NB4 (cell line): Measurements from ENCODE around the gene NAMPT.
"Not testable (repeated sequence)": the region's sequence is repeated elsewhere in the genome, so short reads cannot be mapped to it uniquely, and the experiment has no call there.

Experiments
- DNase-seq: peaks from one replicate; pipeline ENCODE4 v3.0.0; 2010; ENCODE audit warnings: low read depth
- H3K4me3 ChIP-seq: one replicate; pipeline ENCODE4 v1.5.1; 2011; ENCODE audit warnings: mild to moderate bottlenecking, low read depth, low read length, moderate library complexity
- CTCF ChIP-seq: IDR thresholded peaks from one replicate; pipeline ENCODE4 v1.5.1; 2012; ENCODE audit warnings: low read depth, low read length
- MAX ChIP-seq: IDR thresholded peaks from 2 replicates; pipeline ENCODE4 v1.6.1; 2011; ENCODE audit warnings: low read depth, low read length
- MYC ChIP-seq: IDR thresholded peaks from 2 replicates; pipeline ENCODE4 v1.6.1; 2011; ENCODE audit warnings: low read depth, low read length
- POLR2A ChIP-seq: IDR thresholded peaks from 2 replicates; pipeline ENCODE4 v1.6.1; 2011; ENCODE audit warnings: mild to moderate bottlenecking; ENCODE audit not compliant: insufficient read length; ENCODE audit errors: extremely low read depth

The NAMPT gene

GRCh38 chr7:106309362-106309761 is 24.6 kb upstream of the NAMPT start:
- DNase-seq: no peak
- no peak overlapping the region for H3K4me3 ChIP-seq
- TF ChIP-seq MAX (no peak), MYC (no peak), POLR2A (no peak), CTCF (no peak)

- DNase-seq: no peak
- H3K4me3 ChIP-seq: no peak overlapping the region
- TF ChIP-seq POLR2A: no peak
- TF ChIP-seq CTCF: no peak
- TF ChIP-seq MAX: no peak
- TF ChIP-seq MYC: no peak
Observed at GRCh38 chr7:106306256-106306655, 21.5 kb upstream of the NAMPT start.

GRCh38 chr7:106305732-106306131 is 20.9 kb upstream of the NAMPT start:
- DNase-seq: no peak
- TF ChIP-seq CTCF: no peak
- TF ChIP-seq MYC: no peak
- no peak for TF ChIP-seq POLR2A
- no peak for TF ChIP-seq MAX
- no peak overlapping the region for H3K4me3 ChIP-seq

GRCh38 chr7:106304568-106304967 is 19.8 kb upstream of the NAMPT start:
- TF ChIP-seq MAX (no peak), MYC (no peak), CTCF (no peak), POLR2A (no peak)
- no peak overlapping the region for H3K4me3 ChIP-seq
- DNase-seq: no peak

GRCh38 chr7:106298631-106299030 is 13.8 kb upstream of the NAMPT start:
- not testable (repeated sequence) for DNase-seq, H3K4me3 ChIP-seq

- not testable (repeated sequence) for H3K4me3 ChIP-seq, DNase-seq
Observed at GRCh38 chr7:106298155-106298554, 13.4 kb upstream of the NAMPT start.

GRCh38 chr7:106294334-106294733 is 9.6 kb upstream of the NAMPT start:
- no peak for DNase-seq
- peak; percentile 17 for TF ChIP-seq CTCF
- TF ChIP-seq MAX: no peak
- no peak overlapping the region for H3K4me3 ChIP-seq
